MCF 10A (cell line): ENCODE results near the gene FBLL1. TPM values are rescaled to one million over a fixed set of nuclear protein-coding genes. Genes with fewer than 3 reads are reported as not detected.

ENCODE experiments used
- BruUV-seq: library from RNA; stranded (reverse); fragments of 400-500 nt; replicated peaks from 2 replicates; lab custom pipeline; 2021; lab: Mats Ljungman, UMichigan
- CTCF ChIA-PET: fragments of 300-600 bp; sonication (Branson Sonifier 250); formaldehyde crosslinking; extraction: SDS; loops from one replicate; lab custom pipeline; 2021; ENCODE audit warnings: antibody characterized with exemption, inconsistent platforms; lab: Yijun Ruan, JAX
- POLR2A ChIA-PET: fragments of 300-600, 350-650 bp; sonication (Branson Sonifier 250); formaldehyde crosslinking; extraction: SDS; loops from one replicate; lab custom pipeline; 2020; ENCODE audit warnings: antibody characterized with exemption, inconsistent platforms; lab: Yijun Ruan, JAX
- DNase-seq: peaks from one replicate; pipeline ENCODE4 v3.0.0-alpha.2; 2018; ENCODE audit not compliant: unreplicated experiment
- H3K27ac Mint-ChIP-seq: one replicate; pipeline ENCODE4 v1.8.0; 2022; ENCODE audit warnings: mild to moderate bottlenecking, low read depth, mixed read lengths; ENCODE audit not compliant: unreplicated experiment
- H3K27me3 Mint-ChIP-seq: one replicate; pipeline ENCODE4 v1.8.0; 2022; ENCODE audit warnings: mixed read lengths; ENCODE audit not compliant: insufficient read depth, unreplicated experiment
- H3K36me3 Mint-ChIP-seq: one replicate; pipeline ENCODE4 v1.8.0; 2022; ENCODE audit warnings: mild to moderate bottlenecking, moderate library complexity, mixed read lengths; ENCODE audit not compliant: insufficient read depth, unreplicated experiment
- H3K4me1 Mint-ChIP-seq: one replicate; pipeline ENCODE4 v1.8.0; 2022; ENCODE audit warnings: mixed read lengths; ENCODE audit not compliant: insufficient read depth, unreplicated experiment
- H3K4me3 Mint-ChIP-seq: one replicate; pipeline ENCODE4 v1.8.0; 2022; ENCODE audit warnings: mild to moderate bottlenecking, moderate library complexity, mixed read lengths; ENCODE audit not compliant: unreplicated experiment
- H3K9me3 Mint-ChIP-seq: one replicate; pipeline ENCODE4 v1.8.0; 2022; ENCODE audit warnings: mixed read lengths; ENCODE audit not compliant: unreplicated experiment
- intact Hi-C: fragments of 100-400 bp; cut with micrococcal nuclease; formaldehyde crosslinking; loops from 2 replicates; pipeline ENCODE4 v1.14.1; 2022
- total RNA-seq: library from RNA; stranded (reverse); gene quantifications from 2 replicates; pipeline ENCODE4 v1.2.3, GENCODE V29; 2022
- TF ChIP-seq, protein P1 (sequence below): fragments of 200-600 bp; IDR thresholded peaks from one replicate; pipeline ENCODE4 v1.8.0; 2022; ENCODE audit warnings: antibody characterized with exemption, mild to moderate bottlenecking; ENCODE audit not compliant: unreplicated experiment

FBLL1 gene
- total RNA-seq, 1 experiment from 2014 or later, result not detected

DNA sequence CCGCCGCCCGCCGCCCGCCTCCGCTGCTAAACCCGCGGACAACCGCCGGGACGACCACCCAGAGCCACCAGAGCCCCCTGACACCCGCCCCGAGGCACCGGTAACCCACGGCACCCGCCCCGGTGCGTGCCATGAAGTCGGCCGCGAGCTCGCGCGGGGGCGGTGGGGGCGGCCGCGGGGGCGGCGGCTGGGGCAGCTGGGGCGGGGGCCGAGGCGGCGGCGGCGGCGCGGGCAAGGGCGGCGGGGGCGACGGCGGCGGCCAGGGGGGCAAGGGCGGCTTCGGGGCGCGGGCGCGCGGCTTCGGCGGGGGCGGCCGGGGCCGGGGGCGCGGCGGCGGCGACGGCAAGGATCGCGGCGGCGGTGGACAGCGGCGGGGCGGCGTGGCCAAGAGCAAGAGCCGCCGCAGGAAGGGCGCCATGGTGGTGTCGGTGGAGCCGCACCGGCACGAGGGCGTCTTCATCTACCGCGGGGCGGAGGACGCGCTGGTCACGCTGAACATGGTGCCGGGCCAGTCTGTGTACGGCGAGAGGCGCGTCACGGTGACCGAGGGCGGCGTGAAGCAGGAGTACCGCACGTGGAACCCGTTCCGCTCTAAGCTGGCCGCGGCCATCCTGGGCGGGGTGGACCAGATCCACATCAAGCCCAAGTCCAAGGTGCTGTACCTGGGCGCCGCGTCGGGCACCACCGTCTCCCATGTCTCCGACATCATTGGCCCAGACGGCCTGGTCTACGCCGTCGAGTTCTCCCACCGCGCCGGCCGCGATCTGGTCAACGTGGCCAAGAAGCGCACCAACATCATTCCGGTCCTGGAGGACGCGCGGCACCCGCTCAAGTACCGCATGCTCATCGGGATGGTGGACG, 499 bp downstream of the FBLL1 start:
- no peaks in the 10 kb centered on the region for H3K4me1 Mint-ChIP-seq
- H3K4me3 Mint-ChIP-seq, result no peak overlapping the region
- intact Hi-C loops, result no loop called here
- H3K36me3 Mint-ChIP-seq, result no peaks in the 10 kb centered on the region
- BruUV-seq, result no TSS peak
- DNase-seq, result no peak
- CTCF ChIA-PET, result no interaction called here
- H3K27ac Mint-ChIP-seq, result no peak overlapping the region
- no peaks in the 10 kb centered on the region for H3K27me3 Mint-ChIP-seq
- POLR2A ChIA-PET, result no interaction called here
- TF ChIP-seq, protein P1, sequence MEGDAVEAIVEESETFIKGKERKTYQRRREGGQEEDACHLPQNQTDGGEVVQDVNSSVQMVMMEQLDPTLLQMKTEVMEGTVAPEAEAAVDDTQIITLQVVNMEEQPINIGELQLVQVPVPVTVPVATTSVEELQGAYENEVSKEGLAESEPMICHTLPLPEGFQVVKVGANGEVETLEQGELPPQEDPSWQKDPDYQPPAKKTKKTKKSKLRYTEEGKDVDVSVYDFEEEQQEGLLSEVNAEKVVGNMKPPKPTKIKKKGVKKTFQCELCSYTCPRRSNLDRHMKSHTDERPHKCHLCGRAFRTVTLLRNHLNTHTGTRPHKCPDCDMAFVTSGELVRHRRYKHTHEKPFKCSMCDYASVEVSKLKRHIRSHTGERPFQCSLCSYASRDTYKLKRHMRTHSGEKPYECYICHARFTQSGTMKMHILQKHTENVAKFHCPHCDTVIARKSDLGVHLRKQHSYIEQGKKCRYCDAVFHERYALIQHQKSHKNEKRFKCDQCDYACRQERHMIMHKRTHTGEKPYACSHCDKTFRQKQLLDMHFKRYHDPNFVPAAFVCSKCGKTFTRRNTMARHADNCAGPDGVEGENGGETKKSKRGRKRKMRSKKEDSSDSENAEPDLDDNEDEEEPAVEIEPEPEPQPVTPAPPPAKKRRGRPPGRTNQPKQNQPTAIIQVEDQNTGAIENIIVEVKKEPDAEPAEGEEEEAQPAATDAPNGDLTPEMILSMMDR, result no peak
- peaks cover 8% of the 10 kb centered on the region for H3K9me3 Mint-ChIP-seq

DNA sequence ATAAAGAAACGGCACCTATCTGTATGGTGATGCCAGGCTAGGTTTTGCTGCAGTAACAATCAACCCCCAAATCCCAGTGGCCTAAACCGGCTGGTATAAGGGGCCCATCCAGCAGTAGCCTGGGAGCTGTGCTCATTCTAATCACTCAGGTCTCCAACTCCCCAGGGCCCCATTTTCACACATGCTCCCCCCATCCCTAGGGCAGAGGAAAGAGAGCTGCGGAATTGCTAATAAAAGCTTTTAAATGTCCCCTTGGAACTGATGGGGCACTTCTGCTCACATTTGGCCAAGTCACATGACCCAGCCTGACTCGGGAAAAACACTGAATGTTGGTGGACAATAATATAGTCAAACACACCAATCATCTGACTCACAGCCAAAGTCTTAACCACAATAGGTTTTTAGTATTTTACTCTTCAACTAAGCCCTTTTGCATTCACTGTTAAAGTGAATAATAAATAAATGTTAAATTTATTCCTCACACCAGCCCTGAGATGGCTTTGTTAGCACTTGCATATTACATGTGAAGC, 1.6 kb downstream of the FBLL1 start:
- CTCF ChIA-PET, result no interaction called here
- POLR2A ChIA-PET, result no interaction called here
- Mint-ChIP-seq H3K4me3 (no peak overlapping the region), H3K27me3 (no peaks in the 10 kb centered on the region), H3K9me3 (peaks cover 8% of the 10 kb centered on the region), H3K4me1 (no peaks in the 10 kb centered on the region), H3K36me3 (no peaks in the 10 kb centered on the region), H3K27ac (no peak overlapping the region)
- no peak for DNase-seq
- intact Hi-C loops, result no loop called here
- BruUV-seq, result no TSS peak
- TF ChIP-seq, protein P1, result no peak

DNA sequence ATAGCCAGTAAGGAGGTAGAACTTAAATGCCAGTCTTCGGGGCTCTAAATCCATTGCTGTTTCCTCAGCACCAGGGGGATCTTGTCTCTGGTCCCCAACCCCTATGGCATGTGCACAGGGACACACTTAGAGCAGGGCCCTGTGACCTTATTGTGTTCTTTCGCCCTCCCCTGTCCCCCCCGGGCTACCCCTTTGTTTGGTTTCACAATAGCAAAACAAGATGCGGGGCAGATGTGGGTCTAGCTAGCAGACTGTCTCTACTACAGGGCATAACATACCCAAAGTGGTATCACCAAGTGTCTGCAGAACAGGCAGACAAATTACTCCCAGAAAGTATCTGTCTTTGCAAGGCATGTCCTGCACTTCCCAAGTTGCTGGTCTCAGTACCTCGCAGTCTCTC, 2.1 kb downstream of the FBLL1 start:
- ChIA-PET POLR2A (no interaction called here), CTCF (no interaction called here)
- H3K36me3 Mint-ChIP-seq, result no peaks in the 10 kb centered on the region

More for the DNA sequence above, 2.1 kb downstream of the FBLL1 start:
- intact Hi-C loops, result no loop called here
- no peaks in the 10 kb centered on the region for H3K4me1 Mint-ChIP-seq
- H3K27ac Mint-ChIP-seq, result no peak overlapping the region
- H3K27me3 Mint-ChIP-seq, result no peaks in the 10 kb centered on the region
- no peak for DNase-seq
- TF ChIP-seq, protein P1, result no peak
- H3K9me3 Mint-ChIP-seq, result peaks cover 8% of the 10 kb centered on the region
- no peak overlapping the region for H3K4me3 Mint-ChIP-seq
- BruUV-seq, result no TSS peak
